Dendritic cell treated with granulocyte-macrophage colony-stimulating factor and Interleukin-4, amounts not matched to agents 40 ng/mL and 50 ng/mL, for 4 days (primary cell): Measurements from ENCODE around the gene TSPOAP1.

Experiments
- H3K27ac Mint-ChIP-seq: one replicate; pipeline ENCODE4 v1.8.0; 2022; ENCODE audit warnings: mild to moderate bottlenecking, mixed read lengths
- H3K27me3 Mint-ChIP-seq: one replicate; pipeline ENCODE4 v1.8.0; 2022; ENCODE audit warnings: mild to moderate bottlenecking, mixed read lengths
- H3K36me3 Mint-ChIP-seq: one replicate; pipeline ENCODE4 v1.8.0; 2022; ENCODE audit warnings: low read depth, mixed read lengths
- H3K4me1 Mint-ChIP-seq: one replicate; pipeline ENCODE4 v1.8.0; 2022; ENCODE audit warnings: low read depth, mixed read lengths
- H3K4me3 Mint-ChIP-seq: one replicate; pipeline ENCODE4 v1.8.0; 2022; ENCODE audit warnings: mild to moderate bottlenecking, moderate library complexity, mixed read lengths
- H3K9me3 Mint-ChIP-seq: one replicate; pipeline ENCODE4 v1.8.0; 2022; ENCODE audit warnings: mixed read lengths
- intact Hi-C: fragments of 100-400 bp; cut with micrococcal nuclease; formaldehyde crosslinking; loops from one replicate; pipeline ENCODE4 v1.15.0; 2022

TSPOAP1 gene

DNA sequence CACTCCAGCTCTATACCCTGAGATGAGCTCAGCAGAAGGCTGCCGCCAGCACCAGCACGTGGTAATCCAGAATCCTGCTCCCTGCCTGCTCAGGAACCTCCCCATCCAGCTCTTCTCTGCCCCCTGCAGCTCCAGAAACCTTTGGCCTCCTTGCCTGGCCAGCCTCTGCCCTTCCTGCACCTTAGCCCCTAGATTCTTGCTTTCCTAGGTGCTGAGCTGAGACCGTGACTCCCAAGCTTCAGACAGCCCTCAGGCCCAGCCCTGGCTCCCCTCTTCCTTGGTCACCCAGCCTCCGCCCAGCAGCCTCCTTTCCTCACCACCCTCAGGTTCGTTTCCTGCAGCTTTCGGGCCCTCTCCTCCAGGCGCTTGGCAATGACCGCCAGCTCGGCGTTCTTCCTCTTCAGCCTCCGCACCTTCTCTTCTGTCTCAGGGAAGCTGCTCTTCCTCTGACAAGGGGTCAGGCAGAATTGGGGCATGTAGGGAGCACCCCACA is 2.6 kb downstream of the TSPOAP1 start:
- H3K9me3 Mint-ChIP-seq, result no peaks in the 10 kb centered on the region
- H3K4me1 Mint-ChIP-seq, result peaks cover 69% of the 10 kb centered on the region
- H3K27ac Mint-ChIP-seq, result peak overlapping the region; percentile 21
- intact Hi-C loops, result loop anchor here (10.0 kb wide), 1 partner anchor 49 kb away; no protein-coding TSS in a partner anchor
- H3K36me3 Mint-ChIP-seq, result peaks cover 16% of the 10 kb centered on the region
- peaks cover 50% of the 10 kb centered on the region for H3K27me3 Mint-ChIP-seq
- H3K4me3 Mint-ChIP-seq, result peak overlapping the region; percentile 2

DNA sequence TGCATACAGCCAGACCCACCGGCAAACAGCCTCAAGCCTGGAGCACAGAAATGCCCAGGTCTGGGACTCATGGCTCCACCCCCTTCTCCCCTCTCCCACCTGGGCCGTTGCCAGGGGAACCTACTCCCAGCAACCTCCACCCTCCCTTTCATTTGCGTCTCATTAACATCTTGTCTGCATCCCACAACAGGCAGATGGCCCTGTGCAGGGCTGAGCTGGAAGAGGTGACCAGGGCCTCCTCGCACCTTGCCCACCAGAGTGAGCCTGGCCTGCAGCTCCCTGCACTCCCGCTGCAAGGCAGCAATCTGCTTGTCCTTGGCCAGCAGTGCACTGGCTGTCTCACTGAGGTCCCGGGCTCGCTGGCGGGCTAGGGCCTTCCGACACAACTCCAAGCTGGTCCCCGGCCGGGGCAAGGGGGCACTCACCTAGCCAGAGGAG is 3.3 kb downstream of the TSPOAP1 start:
- H3K9me3 Mint-ChIP-seq, result no peaks in the 10 kb centered on the region
- H3K4me3 Mint-ChIP-seq, result no peak overlapping the region
- peaks cover 9% of the 10 kb centered on the region for H3K36me3 Mint-ChIP-seq
- peaks cover 57% of the 10 kb centered on the region for H3K27me3 Mint-ChIP-seq
- intact Hi-C loops, result loop anchor here (10.0 kb wide), 1 partner anchor 49 kb away; no protein-coding TSS in a partner anchor
- no peak overlapping the region for H3K27ac Mint-ChIP-seq
- peaks cover 67% of the 10 kb centered on the region for H3K4me1 Mint-ChIP-seq

DNA sequence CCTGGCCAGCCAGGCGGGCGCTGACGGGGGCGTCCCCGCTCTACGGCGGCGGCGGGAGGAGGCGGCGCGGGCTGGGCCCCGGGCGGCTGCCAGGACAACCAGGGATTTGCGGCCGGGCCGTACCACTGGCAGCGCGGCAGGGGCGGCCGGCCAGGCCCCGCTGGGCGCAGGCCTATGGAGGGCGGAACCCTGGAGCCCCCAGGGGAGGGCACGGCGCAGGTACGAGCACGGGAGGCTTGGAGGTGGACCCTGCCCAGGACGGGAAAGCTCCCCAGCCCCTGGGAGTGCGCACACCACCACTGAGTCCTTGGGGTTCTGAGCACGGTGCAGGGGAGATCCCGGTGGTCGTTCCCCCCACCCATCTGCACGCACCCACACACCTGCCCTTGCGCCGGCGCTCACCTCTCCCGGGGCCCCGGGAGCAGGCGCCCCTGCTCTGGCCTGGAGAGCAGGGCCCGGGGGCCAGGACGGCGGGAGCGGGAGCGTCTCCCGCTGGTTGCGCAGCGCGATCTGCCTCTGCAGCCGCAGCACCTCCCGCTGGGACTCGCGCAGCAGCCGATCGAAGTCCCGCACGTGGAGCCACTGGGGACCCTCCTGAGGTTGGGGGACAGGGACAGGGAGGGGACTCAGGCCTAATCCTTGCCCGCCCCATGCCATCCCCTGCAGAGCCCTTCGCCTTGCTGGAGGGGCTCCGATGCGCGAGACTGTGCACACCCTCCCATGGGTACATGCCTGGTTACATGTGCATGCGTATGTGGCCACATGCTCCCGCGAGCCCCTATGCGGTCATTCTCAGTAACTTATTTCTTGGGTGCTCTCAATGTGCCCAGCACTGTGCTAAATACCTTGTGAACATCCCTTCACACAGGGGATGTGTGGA is 3.9 kb downstream of the TSPOAP1 start:
- Mint-ChIP-seq H3K9me3 (no peaks in the 10 kb centered on the region), H3K27me3 (peaks cover 62% of the 10 kb centered on the region), H3K27ac (no peak overlapping the region), H3K4me3 (no peak overlapping the region), H3K4me1 (peaks cover 61% of the 10 kb centered on the region), H3K36me3 (peaks cover 2% of the 10 kb centered on the region)
- intact Hi-C loops, result loop anchor here (10.0 kb wide), 1 partner anchor 50 kb away; no protein-coding TSS in a partner anchor

DNA sequence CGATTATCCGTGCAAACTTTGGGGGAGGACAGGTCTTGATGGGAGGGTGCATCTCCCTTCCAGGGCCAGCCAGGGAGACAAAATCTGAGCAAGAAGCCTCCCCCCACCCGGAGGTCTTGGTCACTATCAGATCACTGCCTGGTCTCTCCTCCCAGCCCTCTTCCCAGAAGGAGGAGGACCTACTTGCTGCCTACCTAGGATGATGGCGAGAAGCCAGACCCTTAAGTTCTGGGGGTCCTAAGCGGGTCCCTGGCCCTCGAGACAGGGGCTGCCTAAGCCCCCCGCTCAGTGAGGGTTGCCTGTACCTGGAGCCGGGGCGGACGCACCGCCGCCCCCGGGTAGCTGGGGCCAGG is 4.6 kb downstream of the TSPOAP1 start:
- H3K27me3 Mint-ChIP-seq, result peaks cover 65% of the 10 kb centered on the region
- intact Hi-C loops, result loop anchor here (10.0 kb wide), 1 partner anchor 51 kb away; no protein-coding TSS in a partner anchor
- no peaks in the 10 kb centered on the region for H3K9me3 Mint-ChIP-seq
- H3K4me1 Mint-ChIP-seq, result peaks cover 55% of the 10 kb centered on the region
- no peak overlapping the region for H3K4me3 Mint-ChIP-seq
- H3K27ac Mint-ChIP-seq, result no peak overlapping the region
- no peaks in the 10 kb centered on the region for H3K36me3 Mint-ChIP-seq

DNA sequence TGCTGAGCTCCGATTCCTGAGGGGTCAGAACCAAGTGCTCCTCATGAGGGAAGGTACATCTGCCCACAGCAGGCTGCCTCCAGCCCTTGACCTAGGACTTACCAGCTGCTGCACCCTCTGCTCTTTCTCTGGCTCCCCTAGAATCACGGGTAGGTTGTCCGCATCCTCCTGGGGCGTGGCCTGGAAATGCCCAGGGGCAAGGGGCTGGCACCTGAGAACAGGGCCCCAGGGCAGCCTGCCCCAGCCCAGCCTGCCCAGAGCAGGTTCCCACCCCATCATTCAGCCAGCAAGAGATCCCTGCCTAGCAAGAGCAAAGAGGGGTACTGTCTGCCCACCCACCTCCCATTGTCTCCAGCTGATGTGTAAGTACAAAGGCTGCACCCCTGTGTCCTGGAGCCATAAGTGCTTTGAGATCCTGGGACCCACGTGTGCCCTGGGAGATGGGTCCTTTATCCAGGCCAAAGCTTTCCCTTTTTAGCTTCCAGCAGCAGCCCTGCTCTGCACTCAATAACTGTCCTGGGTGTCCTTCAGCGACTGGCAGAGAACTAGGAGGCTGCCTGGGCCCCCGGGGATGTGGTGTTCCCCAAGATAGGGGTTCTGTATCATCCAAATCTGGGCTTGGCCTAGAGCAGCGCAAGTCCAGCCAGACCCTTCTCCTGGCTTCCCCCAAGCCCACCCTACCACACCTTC is 5.1 kb downstream of the TSPOAP1 start:
- no peak overlapping the region for H3K4me3 Mint-ChIP-seq

DNA sequence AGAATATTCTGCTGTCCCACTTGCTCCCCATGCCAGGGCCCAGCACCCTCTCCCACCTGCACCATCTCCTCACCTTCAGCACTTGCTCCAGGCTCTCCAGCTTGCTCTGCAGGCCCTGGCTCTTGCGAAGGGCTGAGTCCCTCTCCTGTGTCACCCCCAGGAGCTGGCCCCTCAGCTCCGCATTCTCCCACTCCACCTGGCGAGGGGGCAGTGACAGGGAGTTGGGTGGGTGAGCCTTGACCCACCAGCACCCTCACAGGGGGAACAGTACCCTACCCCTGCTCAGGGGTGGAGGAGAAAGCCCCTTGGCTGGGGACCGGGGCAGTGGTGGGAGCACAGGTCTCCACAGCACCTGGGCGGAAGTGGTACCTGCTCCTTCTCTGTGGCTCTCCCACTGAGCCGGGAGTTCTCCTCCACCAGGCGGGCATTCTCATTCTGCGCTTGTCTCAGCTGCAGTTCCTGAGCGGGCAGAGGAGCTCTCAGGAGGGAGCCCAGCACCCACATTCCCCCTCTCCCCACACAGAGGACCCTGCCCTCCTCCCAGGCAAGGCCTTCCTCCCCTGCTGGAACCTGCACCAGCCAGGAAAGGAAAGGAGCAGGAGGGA is 5.9 kb downstream of the TSPOAP1 start:
- H3K4me1 Mint-ChIP-seq, result peaks cover 42% of the 10 kb centered on the region
- no peak overlapping the region for H3K27ac Mint-ChIP-seq
- intact Hi-C loops, result loop anchor here (10.0 kb wide), 1 partner anchor 52 kb away; no protein-coding TSS in a partner anchor
- H3K36me3 Mint-ChIP-seq, result no peaks in the 10 kb centered on the region
- H3K27me3 Mint-ChIP-seq, result peaks cover 65% of the 10 kb centered on the region
- H3K9me3 Mint-ChIP-seq, result no peaks in the 10 kb centered on the region
- no peak overlapping the region for H3K4me3 Mint-ChIP-seq

More for the DNA sequence above, 5.1 kb downstream of the TSPOAP1 start:
- H3K27ac Mint-ChIP-seq, result no peak overlapping the region
- intact Hi-C loops, result loop anchor here (10.0 kb wide), 1 partner anchor 51 kb away; no protein-coding TSS in a partner anchor
- H3K36me3 Mint-ChIP-seq, result no peaks in the 10 kb centered on the region
- H3K9me3 Mint-ChIP-seq, result no peaks in the 10 kb centered on the region
- H3K4me1 Mint-ChIP-seq, result peaks cover 50% of the 10 kb centered on the region
- H3K27me3 Mint-ChIP-seq, result peaks cover 65% of the 10 kb centered on the region

DNA sequence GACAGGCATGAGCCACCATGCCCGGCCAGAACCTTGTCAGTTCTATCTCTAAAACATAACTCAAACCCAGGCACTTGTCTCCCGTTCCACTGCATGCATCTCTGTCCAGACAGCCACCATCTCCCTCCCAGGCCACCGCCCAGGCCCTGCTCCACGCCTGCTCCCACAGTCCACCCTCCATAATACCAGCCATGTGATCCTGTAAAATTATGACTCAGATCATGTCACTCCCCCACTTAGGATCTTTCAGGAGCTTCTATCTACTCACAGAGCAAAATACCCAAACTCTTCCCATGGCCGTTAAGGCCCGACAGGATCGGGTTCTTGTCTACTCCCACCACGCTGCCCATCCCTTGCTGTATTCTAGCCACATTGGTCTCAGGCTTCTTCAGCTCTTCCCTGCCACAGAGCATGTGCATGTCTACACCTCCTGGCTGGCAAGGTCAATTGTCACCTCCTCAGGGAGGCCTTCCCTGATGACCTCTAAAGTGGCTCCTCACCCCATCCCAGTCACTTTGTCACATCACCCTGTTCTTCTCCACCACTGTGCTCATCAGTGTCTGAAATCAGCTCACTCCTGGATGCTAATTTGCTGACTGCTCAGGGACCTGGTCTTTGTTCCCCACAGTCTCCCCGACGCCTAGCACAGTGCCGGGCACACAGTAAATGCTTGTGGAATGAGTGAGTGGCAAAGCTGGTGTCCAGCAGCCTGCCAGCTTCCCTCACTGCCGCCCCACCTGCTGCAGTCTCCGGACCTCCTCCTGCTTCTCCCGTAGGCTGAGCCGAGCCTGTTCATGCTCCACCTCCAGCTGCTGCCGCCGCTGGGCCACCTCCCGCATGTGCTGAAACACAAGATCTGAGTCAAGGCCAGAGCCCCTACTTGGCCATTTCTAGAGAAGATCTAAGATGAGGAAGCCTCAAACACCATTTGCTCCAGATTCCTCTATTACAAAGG is 6.7 kb downstream of the TSPOAP1 start:
- intact Hi-C loops, result loop anchor here (10.0 kb wide), 1 partner anchor 53 kb away; no protein-coding TSS in a partner anchor
- Mint-ChIP-seq H3K27me3 (peaks cover 64% of the 10 kb centered on the region), H3K4me1 (peaks cover 40% of the 10 kb centered on the region), H3K4me3 (no peak overlapping the region), H3K9me3 (no peaks in the 10 kb centered on the region), H3K27ac (no peak overlapping the region), H3K36me3 (no peaks in the 10 kb centered on the region)

DNA sequence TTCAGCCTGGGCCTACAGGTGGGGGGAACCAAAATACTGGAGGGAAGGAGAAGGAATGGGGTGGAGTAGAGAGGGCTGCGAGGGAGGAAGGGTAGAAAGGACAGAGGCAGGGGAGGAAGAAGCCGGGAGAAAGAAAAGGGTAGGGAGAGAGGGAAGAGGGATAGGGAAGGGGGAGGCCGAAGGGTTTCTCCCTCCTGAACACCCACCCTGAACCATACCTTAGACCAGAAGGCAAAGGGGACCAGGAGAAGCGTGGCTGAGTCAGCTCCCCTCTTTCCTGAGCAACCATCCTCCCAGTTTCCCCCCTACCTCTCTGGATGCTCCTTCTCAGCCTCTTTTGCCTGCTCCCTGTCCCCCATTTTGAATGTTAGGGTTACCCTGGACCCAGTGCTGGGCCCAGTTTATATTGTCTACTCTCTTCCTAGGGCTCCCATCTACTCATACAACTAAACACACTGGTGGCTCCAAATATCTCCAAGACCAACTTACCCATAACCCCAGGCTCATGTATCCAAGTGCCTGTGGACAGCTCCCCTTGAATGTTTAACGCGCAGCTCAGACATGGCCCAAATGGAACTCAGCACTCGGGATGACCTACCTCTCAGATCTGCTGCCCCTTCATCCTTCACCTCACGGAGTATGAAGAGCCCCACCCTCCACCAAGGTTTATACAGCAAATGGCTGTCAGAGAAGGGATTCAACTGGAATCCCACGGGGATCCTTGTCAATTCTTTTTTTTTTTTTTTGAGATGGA is 7.8 kb downstream of the TSPOAP1 start:
- H3K36me3 Mint-ChIP-seq, result no peaks in the 10 kb centered on the region

DNA sequence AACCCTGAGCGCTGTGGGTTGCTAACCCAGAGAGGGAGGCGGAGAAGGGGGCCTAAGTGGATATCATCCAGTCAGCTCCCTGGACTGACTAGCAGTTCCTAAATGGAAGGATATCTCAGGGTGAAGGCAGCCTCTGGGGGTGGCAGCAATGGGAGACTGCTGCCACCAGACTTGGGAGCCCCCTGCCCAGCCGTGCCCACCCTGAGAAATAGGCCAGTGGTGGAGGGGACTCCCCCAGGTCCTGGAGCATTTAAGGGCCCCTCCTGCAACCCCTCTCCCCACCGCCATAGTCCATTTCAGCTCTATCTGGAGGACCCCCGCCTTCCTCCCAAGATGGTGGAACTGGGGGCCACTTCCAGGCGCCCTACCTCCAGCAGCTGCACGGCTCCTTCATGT is 8.4 kb downstream of the TSPOAP1 start:
- intact Hi-C loops, result loop anchor here (10.0 kb wide), 1 partner anchor 55 kb away; no protein-coding TSS in a partner anchor
- H3K4me3 Mint-ChIP-seq, result no peak overlapping the region
- H3K9me3 Mint-ChIP-seq, result no peaks in the 10 kb centered on the region
- peaks cover 24% of the 10 kb centered on the region for H3K4me1 Mint-ChIP-seq
- H3K27me3 Mint-ChIP-seq, result peaks cover 66% of the 10 kb centered on the region
- no peaks in the 10 kb centered on the region for H3K36me3 Mint-ChIP-seq
- no peak overlapping the region for H3K27ac Mint-ChIP-seq

More for the DNA sequence above, 7.8 kb downstream of the TSPOAP1 start:
- intact Hi-C loops, result loop anchor here (10.0 kb wide), 1 partner anchor 54 kb away; no protein-coding TSS in a partner anchor
- no peak overlapping the region for H3K27ac Mint-ChIP-seq
- H3K4me3 Mint-ChIP-seq, result no peak overlapping the region
- no peaks in the 10 kb centered on the region for H3K9me3 Mint-ChIP-seq
- H3K4me1 Mint-ChIP-seq, result peaks cover 30% of the 10 kb centered on the region
- peaks cover 66% of the 10 kb centered on the region for H3K27me3 Mint-ChIP-seq

DNA sequence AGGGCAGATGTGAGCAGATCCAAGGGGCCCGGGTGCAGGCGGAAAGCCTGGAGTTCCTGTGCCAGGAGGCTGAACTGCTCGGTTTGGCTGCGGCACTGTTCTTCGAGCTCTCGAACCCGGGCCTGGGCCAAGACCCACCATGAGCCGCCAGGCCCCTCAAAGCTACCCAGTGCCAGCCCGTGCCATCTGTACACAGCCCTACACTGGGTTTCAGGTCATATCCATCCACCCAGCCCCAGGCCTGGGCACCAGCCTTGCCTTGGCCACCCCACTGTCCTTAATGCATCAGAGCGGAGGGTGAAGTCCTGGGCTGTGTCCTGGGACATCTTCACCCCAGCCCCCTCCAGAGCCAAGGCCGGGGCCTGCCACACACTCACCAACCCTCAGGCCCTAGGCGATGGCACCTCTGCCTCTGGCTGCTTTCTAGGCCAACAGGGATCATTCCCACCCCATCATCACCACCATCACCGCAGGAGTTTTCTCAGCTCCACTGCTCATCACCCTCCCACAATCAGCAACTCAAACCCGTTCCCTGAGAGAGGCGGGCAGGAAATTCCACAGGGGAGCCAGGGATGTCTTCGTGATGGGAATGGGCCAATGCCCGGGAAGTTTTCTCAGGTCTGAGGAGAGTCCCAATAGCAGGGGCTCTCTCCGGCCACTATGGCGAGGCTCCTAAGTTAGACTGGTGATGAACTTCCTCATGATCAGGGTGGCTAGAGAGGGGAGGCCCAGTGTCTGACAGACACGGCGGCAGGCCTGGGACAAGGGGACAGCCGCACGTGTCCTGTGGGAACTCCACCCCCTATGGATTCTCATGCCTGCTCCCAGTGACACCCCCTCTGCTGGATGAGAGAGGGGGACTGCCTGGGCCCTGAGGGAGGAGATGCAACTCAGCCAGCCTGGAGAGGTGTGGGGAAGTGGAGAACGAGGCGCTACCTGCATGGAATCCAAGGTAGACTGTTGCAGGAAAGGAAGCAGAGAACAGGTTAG is 9.1 kb downstream of the TSPOAP1 start:
- Mint-ChIP-seq H3K36me3 (no peaks in the 10 kb centered on the region), H3K27ac (no peak overlapping the region), H3K9me3 (no peaks in the 10 kb centered on the region), H3K27me3 (peaks cover 64% of the 10 kb centered on the region), H3K4me1 (peaks cover 22% of the 10 kb centered on the region), H3K4me3 (no peak overlapping the region)
- intact Hi-C loops, result loop anchor here (10.0 kb wide), 1 partner anchor 55 kb away; no protein-coding TSS in a partner anchor

DNA sequence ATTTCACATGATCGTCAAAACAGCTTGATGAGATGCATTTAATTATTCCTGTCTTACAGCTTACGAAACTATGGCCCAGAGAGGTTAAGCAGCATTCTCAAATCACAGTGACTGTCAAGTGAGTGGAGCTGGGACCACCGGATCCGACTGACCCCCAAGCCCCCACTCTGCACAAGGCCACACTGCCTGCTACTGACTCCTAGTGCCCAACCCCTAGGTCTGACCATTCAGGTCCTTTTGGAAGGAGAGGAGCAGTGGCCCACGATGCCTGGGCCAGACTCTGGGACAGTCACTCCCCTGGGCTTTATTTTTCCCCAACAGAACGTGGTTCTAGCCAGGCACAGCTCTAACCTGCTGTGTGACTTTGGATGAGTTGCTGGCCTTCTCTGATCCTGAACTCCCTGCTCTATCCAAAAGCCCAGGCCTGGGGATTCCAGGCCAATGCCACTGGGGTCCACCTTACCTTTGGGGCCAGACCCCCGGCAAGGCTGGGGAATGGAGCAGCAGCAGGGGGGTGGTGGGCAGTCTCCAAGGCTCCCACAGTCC is 9.9 kb downstream of the TSPOAP1 start:
- Mint-ChIP-seq H3K27me3 (peaks cover 66% of the 10 kb centered on the region), H3K9me3 (no peaks in the 10 kb centered on the region), H3K27ac (no peak overlapping the region), H3K4me3 (no peak overlapping the region), H3K4me1 (peaks cover 22% of the 10 kb centered on the region), H3K36me3 (no peaks in the 10 kb centered on the region)
- intact Hi-C loops, result no loop called here
